NCI-H510A (cell line): Measurements from ENCODE around the gene NHERF1.
A peak's percentile ranks its signal among the peaks of the same experiment; 100 is the strongest.

ENCODE experiments used
- DNase-seq: peaks from one replicate; lab custom pipeline; 2025; lab: John Stamatoyannopoulos, UW

NHERF1 gene

GRCh38 chr17:74748529-74749278 lies at the start of gene NHERF1:
NHERF1 (plus strand) TSS chr17:74748628; CDS start chr17:74748847, 219 bp downstream.
- DNase-seq, result peak; percentile 82

- no peak for DNase-seq
Observed at GRCh38 chr17:74699236-74699635, 49.2 kb upstream of the NHERF1 start.

GRCh38 chr17:74702116-74702871 lies 46.1 kb upstream of the NHERF1 start:
- no peak for DNase-seq

GRCh38 chr17:74703311-74703710 lies 45.1 kb upstream of the NHERF1 start:
- DNase-seq, result no peak

- DNase-seq, result no peak
Observed at GRCh38 chr17:74704544-74704943, 43.9 kb upstream of the NHERF1 start.

GRCh38 chr17:74711058-74711824 lies 37.2 kb upstream of the NHERF1 start:
- no peak for DNase-seq

GRCh38 chr17:74712301-74712700 lies 36.1 kb upstream of the NHERF1 start:
- no peak for DNase-seq

- no peak for DNase-seq
Observed at GRCh38 chr17:74712756-74713155, 35.7 kb upstream of the NHERF1 start, which contains the start of gene CD300LF. CD300LF (minus strand) TSS chr17:74712923; CDS start chr17:74712866, 57 bp downstream.

- no peak for DNase-seq
Observed at GRCh38 chr17:74713171-74713755, 35.2 kb upstream of the NHERF1 start.

GRCh38 chr17:74715144-74715543 lies 33.3 kb upstream of the NHERF1 start:
- DNase-seq, result no peak

- DNase-seq, result no peak
Observed at GRCh38 chr17:74720506-74720905, 27.9 kb upstream of the NHERF1 start.

- DNase-seq, result no peak
Observed at GRCh38 chr17:74722782-74723181, 25.6 kb upstream of the NHERF1 start.

- no peak for DNase-seq
Observed at GRCh38 chr17:74723891-74724290, 24.5 kb upstream of the NHERF1 start.

GRCh38 chr17:74725111-74725510 lies 23.3 kb upstream of the NHERF1 start:
- DNase-seq, result no peak

GRCh38 chr17:74728033-74728701 lies 20.3 kb upstream of the NHERF1 start:
- DNase-seq, result no peak

GRCh38 chr17:74728702-74729075 lies 19.7 kb upstream of the NHERF1 start:
- DNase-seq, result no peak

- DNase-seq, result no peak
Observed at GRCh38 chr17:74729368-74729767, 19.1 kb upstream of the NHERF1 start.

GRCh38 chr17:74729866-74730265 lies 18.6 kb upstream of the NHERF1 start:
- DNase-seq, result no peak

GRCh38 chr17:74730491-74731346 lies 17.7 kb upstream of the NHERF1 start:
- DNase-seq, result no peak

GRCh38 chr17:74731347-74731605 lies 17.2 kb upstream of the NHERF1 start:
- no peak for DNase-seq
